Measurements from ENCODE around the gene PCGF3.
"Not testable (repeated sequence)": the region's sequence is repeated elsewhere in the genome, so short reads cannot be mapped to it uniquely, and the experiment has no call there.

PCGF3 gene

GRCh38 chr4:732486-732885, 26.9 kb downstream of the PCGF3 start:
- no peak for TF ChIP-seq CTCF (conservative IDR thresholded peaks at IDR 0.05; ENCODE audit: low read depth, low read length)
- no peak for DNase-seq (ENCODE audit: low read depth)
- H3K4me3 ChIP-seq (ENCODE audit: low read length): no peak overlapping the region

GRCh38 chr4:732911-733630, 27.4 kb downstream of the PCGF3 start:
- DNase-seq (ENCODE audit: low read depth): no peak
- no peak for TF ChIP-seq CTCF (conservative IDR thresholded peaks at IDR 0.05; ENCODE audit: low read depth, low read length)
- no peak overlapping the region for H3K4me3 ChIP-seq (ENCODE audit: low read length)

GRCh38 chr4:733631-733980, 28.0 kb downstream of the PCGF3 start:
- no peak for TF ChIP-seq CTCF (conservative IDR thresholded peaks at IDR 0.05; ENCODE audit: low read depth, low read length)
- no peak overlapping the region for H3K4me3 ChIP-seq (ENCODE audit: low read length)
- DNase-seq (ENCODE audit: low read depth): no peak

- DNase-seq (ENCODE audit: low read depth): no peak
- H3K4me3 ChIP-seq (ENCODE audit: low read length): no peak overlapping the region
- no peak for TF ChIP-seq CTCF (conservative IDR thresholded peaks at IDR 0.05; ENCODE audit: low read depth, low read length)
Observed at GRCh38 chr4:734075-734474, 28.4 kb downstream of the PCGF3 start.

- no peak overlapping the region for H3K4me3 ChIP-seq (ENCODE audit: low read length)
- no peak for TF ChIP-seq CTCF (conservative IDR thresholded peaks at IDR 0.05; ENCODE audit: low read depth, low read length)
- DNase-seq (ENCODE audit: low read depth): no peak
Observed at GRCh38 chr4:734951-735350, 29.3 kb downstream of the PCGF3 start.

- no peak overlapping the region for H3K4me3 ChIP-seq (ENCODE audit: low read length)
- DNase-seq (ENCODE audit: low read depth): no peak
Observed at GRCh38 chr4:735583-735982, 30.0 kb downstream of the PCGF3 start.

GRCh38 chr4:736561-736960, 30.9 kb downstream of the PCGF3 start:
- DNase-seq (ENCODE audit: low read depth): not testable (repeated sequence)

More at GRCh38 chr4:735583-735982, 30.0 kb downstream of the PCGF3 start:
- no peak for TF ChIP-seq CTCF (conservative IDR thresholded peaks at IDR 0.05; ENCODE audit: low read depth, low read length)

More at GRCh38 chr4:736561-736960, 30.9 kb downstream of the PCGF3 start:
- not testable (repeated sequence) for H3K4me3 ChIP-seq (ENCODE audit: low read length)

Data from retinal pigment epithelial cell (primary cell).